Measurements from ENCODE around the gene RCBTB2. TPM values are rescaled to one million over a fixed set of nuclear protein-coding genes. Genes with fewer than 3 reads are reported as not detected.

Gene RCBTB2
- total RNA-seq, 1 experiment from 2014 or later, result 11.7 TPM

DNA sequence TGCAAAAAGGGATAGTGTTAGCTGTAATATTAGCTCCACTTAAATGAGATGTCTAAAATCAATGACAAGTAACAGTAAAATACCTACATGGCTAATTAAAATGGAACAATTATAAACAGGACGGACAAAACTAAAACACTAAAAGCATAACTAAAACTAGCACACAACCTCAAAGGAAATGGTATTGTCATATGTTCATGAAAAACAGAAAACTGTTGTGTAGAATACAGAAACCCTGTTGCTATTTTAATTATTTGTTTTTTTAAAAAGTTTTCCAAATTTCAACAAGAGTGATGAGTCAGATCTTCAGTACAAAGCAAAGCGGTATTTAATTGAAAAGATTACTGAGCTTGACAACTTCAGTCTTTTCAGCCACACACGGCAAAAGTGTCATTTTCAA is 4.2 kb downstream of the RCBTB2 start:
- no peaks in the 10 kb centered on the region for H3K9me3 Mint-ChIP-seq

More for the DNA sequence above, 4.2 kb downstream of the RCBTB2 start:
- H3K23ac ChIP-seq (ENCODE audit: insufficient read length, low read depth, low read length), result no peak overlapping the region
- TF ChIP-seq, protein P1, sequence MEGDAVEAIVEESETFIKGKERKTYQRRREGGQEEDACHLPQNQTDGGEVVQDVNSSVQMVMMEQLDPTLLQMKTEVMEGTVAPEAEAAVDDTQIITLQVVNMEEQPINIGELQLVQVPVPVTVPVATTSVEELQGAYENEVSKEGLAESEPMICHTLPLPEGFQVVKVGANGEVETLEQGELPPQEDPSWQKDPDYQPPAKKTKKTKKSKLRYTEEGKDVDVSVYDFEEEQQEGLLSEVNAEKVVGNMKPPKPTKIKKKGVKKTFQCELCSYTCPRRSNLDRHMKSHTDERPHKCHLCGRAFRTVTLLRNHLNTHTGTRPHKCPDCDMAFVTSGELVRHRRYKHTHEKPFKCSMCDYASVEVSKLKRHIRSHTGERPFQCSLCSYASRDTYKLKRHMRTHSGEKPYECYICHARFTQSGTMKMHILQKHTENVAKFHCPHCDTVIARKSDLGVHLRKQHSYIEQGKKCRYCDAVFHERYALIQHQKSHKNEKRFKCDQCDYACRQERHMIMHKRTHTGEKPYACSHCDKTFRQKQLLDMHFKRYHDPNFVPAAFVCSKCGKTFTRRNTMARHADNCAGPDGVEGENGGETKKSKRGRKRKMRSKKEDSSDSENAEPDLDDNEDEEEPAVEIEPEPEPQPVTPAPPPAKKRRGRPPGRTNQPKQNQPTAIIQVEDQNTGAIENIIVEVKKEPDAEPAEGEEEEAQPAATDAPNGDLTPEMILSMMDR (conservative IDR thresholded peaks at IDR 0.05), result no peak
- H3K27me3 ChIP-seq (ENCODE audit: insufficient read depth, low read length), result no peaks in the 10 kb centered on the region
- no peaks in the 10 kb centered on the region for H3K9me3 ChIP-seq (ENCODE audit: control insufficient read depth, low read depth, low read length)
- no peaks in the 10 kb centered on the region for H4K20me1 ChIP-seq (ENCODE audit: control insufficient read depth, insufficient read depth, insufficient read length)
- H2BK15ac ChIP-seq (ENCODE audit: low read depth, low read length), result no peak overlapping the region
- Mint-ChIP-seq H3K27me3 (ENCODE audit: low read depth) (no peaks in the 10 kb centered on the region), H3K4me3 (no peak overlapping the region), H3K36me3 (ENCODE audit: insufficient read depth in 1 of 3, low read depth in 3 of 3) (no peaks in the 10 kb centered on the region), H3K4me1 (peaks cover 8 to 11% of the 10 kb centered on the region in 2 experiments), H3K27ac (no peak overlapping the region)
- no peak overlapping the region for H3K4ac ChIP-seq (ENCODE audit: low read depth, low read length)
- no peak for DNase-seq
- H2AK5ac ChIP-seq (ENCODE audit: insufficient read length, low read length), result no peak overlapping the region
- H2BK12ac ChIP-seq (ENCODE audit: insufficient read length, low read depth, low read length), result no peak overlapping the region
- no peak overlapping the region for H3T11ph ChIP-seq (ENCODE audit: low read length)
- no peaks in the 10 kb centered on the region for H3K4me1 ChIP-seq (ENCODE audit: insufficient read depth, low read length)
- H3K4me2 ChIP-seq (ENCODE audit: insufficient read depth, insufficient read length, low read length), result no peak overlapping the region
- no peak overlapping the region for H3K14ac ChIP-seq (ENCODE audit: insufficient read depth, low read length)
- H3K18ac ChIP-seq (ENCODE audit: insufficient read length, low read depth, low read length), result no peak overlapping the region
- H3K56ac ChIP-seq (ENCODE audit: insufficient read length, low read depth, low read length), result no peak overlapping the region
- no peak overlapping the region for H4K5ac ChIP-seq (ENCODE audit: insufficient read length, low read depth, low read length)
- H4K8ac ChIP-seq (replicated peaks; ENCODE audit: insufficient read length, low read depth, low read length), result no peak overlapping the region
- no peak overlapping the region for H4K91ac ChIP-seq (ENCODE audit: insufficient read length, low read depth, low read length)
- peaks cover 5% of the 10 kb centered on the region for H3K23me2 ChIP-seq (ENCODE audit: insufficient read length, low read depth, low read length, poor library complexity, severe bottlenecking)
- H3K79me1 ChIP-seq (ENCODE audit: insufficient read depth, low read depth, low read length, poor library complexity, severe bottlenecking), result no peaks in the 10 kb centered on the region
- no peak overlapping the region for H2BK5ac ChIP-seq (ENCODE audit: insufficient read length, low read length)
- no peak overlapping the region for H2BK20ac ChIP-seq (ENCODE audit: low read depth, low read length, poor library complexity, severe bottlenecking)
- no peaks in the 10 kb centered on the region; the same call in 1 of the 2 replicates for H3K79me2 ChIP-seq (ENCODE audit: insufficient read depth, low read length)
- H2BK120ac ChIP-seq (ENCODE audit: low read depth, low read length, poor library complexity, severe bottlenecking), result no peak overlapping the region
- H3K9ac ChIP-seq (ENCODE audit: extremely low read depth, insufficient read length, low read length), result no peak overlapping the region
- WGBS (ENCODE audit: extremely low coverage, insufficient read length, low lambda C conversion rate), result no CpG with 5 or more reads among the region's 3 CpGs
- H2AFZ ChIP-seq (ENCODE audit: low read length), result no peak overlapping the region
- H3K27ac ChIP-seq (ENCODE audit: insufficient read length, low read depth, low read length), result no peak overlapping the region

Measured in H9 (cell line).